ENCODE measurements around the gene HOXC12. TPM values are rescaled to one million over a fixed set of nuclear protein-coding genes. Genes with fewer than 3 reads are reported as not detected.

HOXC12 gene
- polyA plus RNA-seq, 1 experiment = 0.06 TPM

GRCh38 chr12:53968214-53969127 lies 13.8 kb downstream of the HOXC12 start:
- DNase-seq (ENCODE audit: low read depth) = no peak
- H3K27me3 ChIP-seq (ENCODE audit: control insufficient read depth, insufficient read depth, low read length) = no peaks in the 10 kb centered on the region; the same call in none of the 2 replicates
- no peak for TF ChIP-seq CTCF (IDR thresholded peaks at IDR 0.05; ENCODE audit: insufficient read depth, low read depth, low read length)
- H3K36me3 ChIP-seq (ENCODE audit: control insufficient read depth, insufficient read depth, low read length) = no peaks in the 10 kb centered on the region
- ChIA-PET CTCF (interaction anchor here (0.8 to 0.9 kb wide), 4 partner anchors 39 to 240 kb away, joined by 3 to 4 read pairs (median 3); no protein-coding TSS in a partner anchor), POLR2A (no interaction called here)
- H3K4me3 ChIP-seq (ENCODE audit: low read depth, low read length) = peak overlapping the region; percentile 78

- Histone ChIP-seq H3K4me3 (ENCODE audit: low read depth, low read length) (no peak overlapping the region), H3K27me3 (ENCODE audit: control insufficient read depth, insufficient read depth, low read length) (no peaks in the 10 kb centered on the region; the same call in none of the 2 replicates), H3K36me3 (ENCODE audit: control insufficient read depth, insufficient read depth, low read length) (no peaks in the 10 kb centered on the region)
- ChIA-PET CTCF (interaction anchor here (0.8 to 1.6 kb wide), 3 partner anchors 16 to 239 kb away, joined by 3 to 6 read pairs (median 3); partner anchors contain the start of gene HOXC10), POLR2A (no interaction called here)
- no peak for DNase-seq (ENCODE audit: low read depth)
- no peak for TF ChIP-seq CTCF (IDR thresholded peaks at IDR 0.05; ENCODE audit: insufficient read depth, low read depth, low read length)
Measured at GRCh38 chr12:53969588-53970259, 15.0 kb downstream of the HOXC12 start.

GRCh38 chr12:53970451-53970850 lies 15.7 kb downstream of the HOXC12 start:
- H3K27me3 ChIP-seq (ENCODE audit: control insufficient read depth, insufficient read depth, low read length) = no peaks in the 10 kb centered on the region; the same call in none of the 2 replicates
- no peak overlapping the region for H3K4me3 ChIP-seq (ENCODE audit: low read depth, low read length)
- no peak for DNase-seq (ENCODE audit: low read depth)
- no peaks in the 10 kb centered on the region for H3K36me3 ChIP-seq (ENCODE audit: control insufficient read depth, insufficient read depth, low read length)
- CTCF ChIA-PET = interaction anchor here (1.0 to 1.6 kb wide), 2 partner anchors 15 to 238 kb away, joined by 3 to 6 read pairs; partner anchors contain the start of gene HOXC10
- POLR2A ChIA-PET = no interaction called here
- no peak for TF ChIP-seq CTCF (IDR thresholded peaks at IDR 0.05; ENCODE audit: insufficient read depth, low read depth, low read length)

- no peaks in the 10 kb centered on the region for H3K36me3 ChIP-seq (ENCODE audit: control insufficient read depth, insufficient read depth, low read length)
- TF ChIP-seq CTCF (IDR thresholded peaks at IDR 0.05; ENCODE audit: insufficient read depth, low read depth, low read length) = no peak
- ChIA-PET CTCF (interaction anchor here (1.4 kb wide), 1 partner anchor 276 kb away, joined by 3 read pairs; no protein-coding TSS in a partner anchor), POLR2A (no interaction called here)
- DNase-seq (ENCODE audit: low read depth) = no peak
- no peaks in the 10 kb centered on the region; the same call in none of the 2 replicates for H3K27me3 ChIP-seq (ENCODE audit: control insufficient read depth, insufficient read depth, low read length)
- no peak overlapping the region for H3K4me3 ChIP-seq (ENCODE audit: low read depth, low read length)
Measured at GRCh38 chr12:53971129-53971528, 16.4 kb downstream of the HOXC12 start.

GRCh38 chr12:53971686-53972085 lies 17.0 kb downstream of the HOXC12 start:
- Histone ChIP-seq H3K4me3 (ENCODE audit: low read depth, low read length) (peak overlapping the region; percentile 64; the same call in 1 of the 2 replicates), H3K36me3 (ENCODE audit: control insufficient read depth, insufficient read depth, low read length) (no peaks in the 10 kb centered on the region), H3K27me3 (ENCODE audit: control insufficient read depth, insufficient read depth, low read length) (no peaks in the 10 kb centered on the region; the same call in none of the 2 replicates)
- ChIA-PET POLR2A (no interaction called here), CTCF (interaction anchor here (0.7 to 1.4 kb wide), 2 partner anchors 14 to 277 kb away, joined by 3 read pairs; partner anchors contain the start of gene HOXC10)
- no peak for DNase-seq (ENCODE audit: low read depth)
- no peak for TF ChIP-seq CTCF (IDR thresholded peaks at IDR 0.05; ENCODE audit: insufficient read depth, low read depth, low read length)

Data from BJ (cell line).